Pons (tissue), 1 donor: ENCODE measurements around the gene ATF2.

Experiments used
- DNase-seq: peaks from one replicate; pipeline ENCODE4 v3.0.0-alpha.2; 2016; ENCODE audit warnings: low spot score

The ATF2 gene

GRCh38 chr2:175080479-175080878, 87.5 kb downstream of the ATF2 start:
- no peak for DNase-seq

- DNase-seq: no peak
Measured at GRCh38 chr2:175076272-175076671, 91.7 kb downstream of the ATF2 start.

GRCh38 chr2:175074478-175074877, 93.5 kb downstream of the ATF2 start:
- no peak for DNase-seq

GRCh38 chr2:175068534-175068933, 99.5 kb downstream of the ATF2 start:
- no peak for DNase-seq

- no peak for DNase-seq
Measured at GRCh38 chr2:175066411-175066810, 101.6 kb downstream of the ATF2 start.

GRCh38 chr2:175064797-175065196, 103.2 kb downstream of the ATF2 start:
- DNase-seq: no peak

GRCh38 chr2:175063741-175064140, 104.3 kb downstream of the ATF2 start:
- DNase-seq: no peak

- DNase-seq: no peak
Measured at GRCh38 chr2:175062787-175063585, 105.0 kb downstream of the ATF2 start.

GRCh38 chr2:175057078-175057685, 110.8 kb downstream of the ATF2 start:
- DNase-seq: no peak

- no peak for DNase-seq
Measured at GRCh38 chr2:175055993-175056392, 112.0 kb downstream of the ATF2 start.

- no peak for DNase-seq
Measured at GRCh38 chr2:175054340-175054739, 113.7 kb downstream of the ATF2 start.

GRCh38 chr2:175049661-175050060, 118.3 kb downstream of the ATF2 start:
- no peak for DNase-seq

- DNase-seq: no peak
Measured at GRCh38 chr2:175048275-175048674, 119.7 kb downstream of the ATF2 start.

- DNase-seq: no peak
Measured at GRCh38 chr2:175039490-175039889, 128.5 kb downstream of the ATF2 start.

- no peak for DNase-seq
Measured at GRCh38 chr2:175039031-175039430, 129.0 kb downstream of the ATF2 start.

- DNase-seq: no peak
Measured at GRCh38 chr2:175037941-175038340, 130.1 kb downstream of the ATF2 start.

GRCh38 chr2:175036582-175037018, 131.4 kb downstream of the ATF2 start:
- DNase-seq: peak; percentile 28

- no peak for DNase-seq
Measured at GRCh38 chr2:175035806-175036205, 132.2 kb downstream of the ATF2 start.

GRCh38 chr2:175034716-175035115, 133.3 kb downstream of the ATF2 start:
- DNase-seq: no peak

- DNase-seq: no peak
Measured at GRCh38 chr2:175030380-175031271, 137.4 kb downstream of the ATF2 start.

GRCh38 chr2:175027755-175028154, 140.2 kb downstream of the ATF2 start:
- DNase-seq: no peak

GRCh38 chr2:175026385-175026784, 141.6 kb downstream of the ATF2 start:
- no peak for DNase-seq

GRCh38 chr2:175025946-175026345, 142.1 kb downstream of the ATF2 start:
- no peak for DNase-seq
